Erythroblast (primary cell): Measurements from ENCODE around the gene XRCC3.

Experiments
- GATA1 ChIP-seq: IDR thresholded peaks from 2 replicates; pipeline ENCODE4 v1.6.1; 2011; ENCODE audit warnings: low read depth, mild to moderate bottlenecking, control low read depth, low read length, moderate library complexity
- POLR2A ChIP-seq: IDR thresholded peaks from 2 replicates; pipeline ENCODE4 v1.6.1; 2011; ENCODE audit warnings: mild to moderate bottlenecking, low read length

- TF ChIP-seq POLR2A, result no peak
- no peak for TF ChIP-seq GATA1
Measured at GRCh38 chr14:103676881-103677675, 38.2 kb downstream of the XRCC3 start.
